ENCODE results near the gene KLHDC3. TPM values are rescaled to one million over a fixed set of nuclear protein-coding genes. Genes with fewer than 3 reads are reported as not detected.

The KLHDC3 gene
- total RNA-seq, 6 experiments from 2014 or later: 41.6 to 51.2 (median 45.9) TPM

DNA sequence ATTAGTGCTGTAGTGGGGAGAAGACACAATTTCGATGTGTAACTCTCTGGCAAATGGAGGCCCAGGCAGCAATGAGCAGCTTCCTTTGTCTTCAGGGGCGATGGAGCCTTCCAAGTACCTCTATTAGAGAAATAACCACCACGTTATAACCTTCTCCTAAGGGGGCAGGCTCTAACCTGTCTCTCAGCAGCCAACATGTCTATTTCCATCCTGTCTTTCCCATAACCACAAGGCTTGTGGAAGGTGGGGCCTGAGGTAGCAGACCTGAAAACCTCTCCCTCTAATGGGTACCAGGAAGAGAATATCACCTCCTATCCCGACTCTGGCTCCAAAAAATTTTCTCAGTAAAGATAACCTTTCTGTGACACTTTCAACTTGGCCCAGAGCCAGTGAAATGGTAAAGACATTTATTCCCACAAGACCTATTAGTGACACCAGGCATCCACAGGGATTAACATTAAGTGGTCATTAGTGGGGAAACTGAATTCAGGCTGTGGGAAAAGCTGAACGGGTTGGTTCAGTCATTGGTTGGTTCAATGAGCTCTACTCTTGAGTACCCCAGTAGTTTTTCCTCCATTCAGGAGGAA lies 39.0 kb upstream of the KLHDC3 start:
- no peak overlapping the region for H3K4me3 Mint-ChIP-seq
- H3K36me3 Mint-ChIP-seq (ENCODE audit: low read depth): peaks cover 18% of the 10 kb centered on the region
- TF ChIP-seq CTCF (IDR thresholded peaks at IDR 0.05): no peak
- H3K27me3 Mint-ChIP-seq (ENCODE audit: insufficient read depth): no peaks in the 10 kb centered on the region; the same call in 1 of the 2 replicates
- DNase-seq: no peak
- peaks cover 46% of the 10 kb centered on the region for H3K4me1 Mint-ChIP-seq (ENCODE audit: low read depth)
- H3K9me3 Mint-ChIP-seq: no peaks in the 10 kb centered on the region
- no peak overlapping the region for H3K27ac Mint-ChIP-seq

GRCh38 chr6:42978487-42978838 lies 35.6 kb upstream of the KLHDC3 start:
- Mint-ChIP-seq H3K4me3 (peak overlapping the region; percentile 95), H3K4me1 (ENCODE audit: low read depth) (peaks cover 37% of the 10 kb centered on the region), H3K9me3 (no peaks in the 10 kb centered on the region), H3K27ac (peak overlapping the region; percentile 84), H3K27me3 (ENCODE audit: insufficient read depth) (no peaks in the 10 kb centered on the region), H3K36me3 (ENCODE audit: low read depth) (peaks cover 18% of the 10 kb centered on the region)
- no peak for TF ChIP-seq CTCF (IDR thresholded peaks at IDR 0.05)
- DNase-seq: no peak

- no peaks in the 10 kb centered on the region for H3K27me3 Mint-ChIP-seq (ENCODE audit: insufficient read depth)
- H3K27ac Mint-ChIP-seq: peak within 1 kb of the TSS; percentile 93
- H3K4me1 Mint-ChIP-seq (ENCODE audit: low read depth): peaks cover 42% of the 10 kb centered on the region
- DNase-seq: peak; percentile 76
- H3K9me3 Mint-ChIP-seq: no peaks in the 10 kb centered on the region
- no peak for TF ChIP-seq CTCF (IDR thresholded peaks at IDR 0.05)
- H3K4me3 Mint-ChIP-seq: peak within 1 kb of the TSS; percentile 95
- H3K36me3 Mint-ChIP-seq (ENCODE audit: low read depth): peaks cover 18% of the 10 kb centered on the region
Observed at GRCh38 chr6:42978839-42979522, 35.1 kb upstream of the KLHDC3 start, which contains the start of gene PEX6. TSS of gene PEX6 (minus strand) at chr6:42979181. CDS start at chr6:42979150, 31 bp downstream.

- DNase-seq: peak; percentile 48
- Mint-ChIP-seq H3K36me3 (ENCODE audit: low read depth) (peaks cover 18% of the 10 kb centered on the region), H3K4me3 (peak overlapping the region; percentile 92)
Observed at GRCh38 chr6:42979523-42980177, 34.4 kb upstream of the KLHDC3 start.

DNA sequence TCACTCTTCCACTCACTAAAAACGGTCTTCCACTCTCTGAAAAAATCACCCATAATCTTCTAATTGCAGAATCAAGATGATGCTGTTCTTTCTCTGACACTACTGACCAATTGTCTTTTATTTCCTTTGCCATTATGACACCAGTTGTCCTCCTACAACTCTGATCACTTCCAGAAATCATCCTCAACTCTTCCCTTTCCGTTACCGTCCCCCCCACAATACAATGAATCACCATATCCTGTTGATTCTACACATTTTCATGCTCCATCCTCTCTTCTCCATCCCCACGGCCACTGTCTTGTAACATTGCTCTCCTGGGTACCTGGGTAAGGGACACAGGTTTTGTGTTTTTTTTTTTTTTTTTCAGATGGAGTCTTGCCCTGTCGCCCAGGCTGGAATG lies 32.2 kb upstream of the KLHDC3 start:
- peaks cover 2% of the 10 kb centered on the region; the same call in 1 of the 2 replicates for H3K27me3 Mint-ChIP-seq (ENCODE audit: insufficient read depth)
- TF ChIP-seq CTCF (IDR thresholded peaks at IDR 0.05): no peak
- H3K9me3 Mint-ChIP-seq: no peaks in the 10 kb centered on the region
- peak overlapping the region; percentile 24 for H3K4me3 Mint-ChIP-seq
- peaks cover 16% of the 10 kb centered on the region for H3K36me3 Mint-ChIP-seq (ENCODE audit: low read depth)
- H3K27ac Mint-ChIP-seq: peak overlapping the region; percentile 66
- no peak for DNase-seq
- peaks cover 55% of the 10 kb centered on the region for H3K4me1 Mint-ChIP-seq (ENCODE audit: low read depth)

More at GRCh38 chr6:42979523-42980177, 34.4 kb upstream of the KLHDC3 start:
- peak overlapping the region; percentile 93 for H3K27ac Mint-ChIP-seq
- no peak for TF ChIP-seq CTCF (IDR thresholded peaks at IDR 0.05)
- peaks cover 44% of the 10 kb centered on the region for H3K4me1 Mint-ChIP-seq (ENCODE audit: low read depth)
- no peaks in the 10 kb centered on the region for H3K9me3 Mint-ChIP-seq
- H3K27me3 Mint-ChIP-seq (ENCODE audit: insufficient read depth): no peaks in the 10 kb centered on the region
